CD4-positive, alpha-beta T cell treated with Interleukin-15 for 1 hour (primary cell): ENCODE measurements around the gene TDRD9.
"Not testable (repeated sequence)": the region's sequence is repeated elsewhere in the genome, so short reads cannot be mapped to it uniquely, and the experiment has no call there.

Experiments used
- DNase-seq: peaks from one replicate; pipeline ENCODE4 v3.0.0-alpha.2; 2020

Gene TDRD9

DNA sequence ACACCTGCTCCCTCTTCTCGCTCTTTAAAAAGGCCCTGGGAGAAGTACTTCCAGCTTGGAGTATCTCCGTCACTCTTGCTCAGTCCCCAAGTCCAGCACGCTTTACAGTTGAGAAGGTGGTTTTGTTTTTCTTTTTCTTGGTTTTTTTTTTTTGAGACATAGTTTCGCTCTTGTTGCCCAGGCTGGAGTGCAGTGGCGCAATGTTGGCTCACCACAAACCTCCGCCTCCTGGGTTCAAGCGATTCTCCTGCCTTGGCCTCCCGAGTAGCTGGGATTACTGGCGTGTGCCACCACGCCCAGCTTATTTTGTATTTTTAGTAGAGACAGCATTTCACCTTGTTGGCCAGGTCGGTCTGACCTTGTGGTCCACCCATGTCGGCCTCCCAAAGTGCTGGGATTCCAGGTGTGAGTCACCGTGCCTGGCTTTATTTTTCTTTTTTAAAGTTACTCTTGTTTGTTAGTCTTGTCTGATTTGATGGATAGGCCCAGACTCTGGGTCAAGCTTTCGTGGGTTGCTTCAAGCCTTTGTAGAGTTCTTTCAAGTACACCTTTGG is 1.9 kb downstream of the TDRD9 start:
- no peak for DNase-seq

DNA sequence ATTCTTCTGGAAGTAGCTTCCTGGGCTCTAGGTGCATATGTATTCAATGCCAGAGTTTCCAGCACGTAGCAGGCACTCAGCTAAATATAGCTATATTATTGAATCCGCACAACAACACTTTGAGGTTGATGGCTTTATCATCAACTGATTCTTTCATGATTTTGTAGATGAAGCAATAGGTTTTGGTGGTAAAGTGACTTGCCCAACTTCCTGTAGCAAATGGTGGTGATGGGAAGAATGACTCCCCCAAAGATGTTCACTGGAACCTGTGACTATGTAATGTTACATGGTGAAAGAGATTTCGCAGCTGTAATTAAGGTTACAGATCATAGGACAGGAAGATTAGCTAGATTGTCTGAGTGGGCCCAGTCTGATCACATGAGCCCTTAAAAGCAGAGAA is 3.2 kb downstream of the TDRD9 start:
- no peak for DNase-seq

DNA sequence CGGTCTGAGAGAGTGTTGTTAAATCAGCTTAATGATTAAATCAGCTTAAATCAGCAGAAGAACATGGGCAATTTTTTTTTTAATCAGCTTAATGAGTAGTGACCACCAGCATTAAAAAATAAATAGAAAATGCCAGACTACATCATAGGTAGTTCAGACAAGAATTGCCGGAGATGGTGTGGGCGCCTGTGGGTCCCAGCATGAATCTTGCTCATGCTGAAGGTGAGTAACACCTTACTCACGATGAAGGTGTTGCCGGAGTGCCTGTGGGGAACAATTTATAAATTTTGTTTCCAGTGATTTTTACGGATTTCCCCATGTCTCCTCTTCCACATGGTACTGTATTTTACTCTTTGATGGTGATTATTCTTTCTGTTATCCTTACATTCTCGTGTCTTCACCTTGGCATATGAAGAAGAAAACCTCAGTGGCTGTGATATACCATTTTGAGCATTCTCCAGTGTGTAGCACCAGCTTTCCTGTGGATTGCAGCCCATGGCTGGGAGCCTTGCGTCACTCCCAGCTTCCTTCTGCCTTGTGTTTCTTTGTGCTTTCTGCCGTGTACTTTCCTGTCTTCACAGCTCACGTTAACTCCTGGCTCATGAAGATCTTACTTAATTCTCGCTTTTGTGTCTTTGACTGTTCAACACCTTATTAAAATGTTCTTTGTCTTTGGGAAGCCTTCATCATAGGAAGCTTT is 4.7 kb downstream of the TDRD9 start:
- DNase-seq = no peak

GRCh38 chr14:103935102-103935501 is 6.8 kb downstream of the TDRD9 start:
- no peak for DNase-seq

GRCh38 chr14:103941462-103941861 is 13.2 kb downstream of the TDRD9 start:
- no peak for DNase-seq

GRCh38 chr14:103941973-103942736 is 13.9 kb downstream of the TDRD9 start, which contains the start of gene RD3L:
Gene RD3L (minus strand): TSS chr14:103942529. CDS start chr14:103941695, 834 bp downstream.
- DNase-seq = no peak

DNA sequence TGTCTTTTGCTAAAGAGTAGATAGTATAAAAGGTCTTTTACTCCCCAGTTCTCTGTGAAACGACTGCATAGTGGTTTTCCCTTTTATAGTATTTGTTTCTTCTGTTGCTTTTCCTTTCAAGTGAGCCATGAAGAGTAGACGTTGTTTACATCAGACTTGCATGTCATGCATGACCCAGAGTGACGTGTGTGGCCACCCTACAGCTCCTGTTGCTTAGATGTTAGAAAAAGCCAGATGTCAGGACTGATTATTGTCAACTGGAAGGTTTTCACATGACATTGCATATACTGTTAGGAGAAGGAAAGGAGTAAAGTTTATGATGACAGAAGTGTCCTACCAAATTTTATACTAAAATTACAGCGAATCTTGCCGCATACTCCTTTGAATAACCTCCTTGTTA is 15.4 kb downstream of the TDRD9 start:
- DNase-seq = no peak

DNA sequence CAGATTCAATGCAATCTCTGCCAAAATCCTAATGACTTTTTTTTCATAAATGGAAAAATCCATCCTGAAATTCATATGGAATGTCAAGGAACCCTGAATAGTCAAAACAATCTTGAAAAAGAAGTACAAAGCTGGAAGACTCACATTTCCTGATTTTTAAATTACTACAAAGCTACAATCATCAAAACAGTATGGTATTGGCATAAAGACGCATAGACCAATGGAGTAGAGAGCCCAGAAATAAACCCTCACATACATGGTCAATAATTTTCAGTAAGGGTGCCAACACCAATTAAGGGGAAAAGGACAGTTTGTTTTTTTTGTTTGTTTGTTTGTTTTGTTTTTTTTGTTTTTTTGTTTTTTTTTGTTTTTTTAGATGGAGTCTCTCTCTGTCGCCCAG is 18.7 kb downstream of the TDRD9 start:
- no peak for DNase-seq

- no peak for DNase-seq
These were observed 20.2 kb downstream of the TDRD9 start for GRCh38 chr14:103948442-103948841.

GRCh38 chr14:103949131-103949790 is 21.0 kb downstream of the TDRD9 start:
- DNase-seq = no peak

GRCh38 chr14:103960457-103961055 is 32.3 kb downstream of the TDRD9 start:
- no peak for DNase-seq

GRCh38 chr14:103961928-103962578 is 33.8 kb downstream of the TDRD9 start:
- no peak for DNase-seq

DNA sequence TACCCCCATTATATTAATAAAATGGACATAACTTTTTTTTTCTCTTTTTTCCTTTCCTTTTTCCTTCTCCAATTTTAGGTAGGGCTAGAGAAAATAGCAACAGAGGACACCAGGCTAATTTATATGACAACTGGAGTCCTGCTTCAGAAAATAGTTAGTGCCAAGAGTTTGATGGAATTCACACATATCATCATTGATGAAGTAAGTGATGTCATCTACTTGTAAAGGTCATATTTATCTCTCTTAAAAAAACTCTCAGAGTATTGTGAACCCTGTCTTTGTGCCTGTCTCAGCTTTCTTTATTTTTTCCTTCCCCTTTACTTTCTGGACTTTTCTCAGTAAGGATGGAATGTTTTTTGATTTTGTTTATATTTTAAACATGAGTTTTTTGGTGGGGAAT is 38.4 kb downstream of the TDRD9 start:
- DNase-seq = no peak

- DNase-seq = no peak
These were observed 41.7 kb downstream of the TDRD9 start for GRCh38 chr14:103969961-103970360.

DNA sequence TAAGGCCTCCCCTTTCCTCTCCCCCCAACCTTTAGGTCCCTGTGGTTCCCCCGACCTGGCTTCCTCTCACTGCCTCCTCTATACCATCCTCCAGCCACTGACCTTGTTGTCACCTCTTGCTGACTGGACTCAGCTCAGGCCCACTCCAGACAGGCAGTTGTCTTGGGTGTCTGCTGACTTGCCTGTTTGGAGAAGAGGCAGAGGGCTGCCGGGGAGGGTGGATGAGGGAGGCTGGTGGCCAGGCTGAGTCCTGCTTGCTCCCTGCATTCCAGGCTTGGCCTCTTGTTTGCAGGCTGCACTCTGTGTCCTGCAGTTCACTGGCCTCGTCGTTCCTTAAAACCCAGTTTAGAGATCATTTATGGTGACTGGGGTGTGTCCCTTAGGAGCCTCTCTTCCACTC is 45.1 kb downstream of the TDRD9 start:
- no peak for DNase-seq

GRCh38 chr14:103974575-103974974 is 46.3 kb downstream of the TDRD9 start:
- no peak for DNase-seq

- not testable (repeated sequence) for DNase-seq
These were observed 52.5 kb downstream of the TDRD9 start for GRCh38 chr14:103980623-103981238.

DNA sequence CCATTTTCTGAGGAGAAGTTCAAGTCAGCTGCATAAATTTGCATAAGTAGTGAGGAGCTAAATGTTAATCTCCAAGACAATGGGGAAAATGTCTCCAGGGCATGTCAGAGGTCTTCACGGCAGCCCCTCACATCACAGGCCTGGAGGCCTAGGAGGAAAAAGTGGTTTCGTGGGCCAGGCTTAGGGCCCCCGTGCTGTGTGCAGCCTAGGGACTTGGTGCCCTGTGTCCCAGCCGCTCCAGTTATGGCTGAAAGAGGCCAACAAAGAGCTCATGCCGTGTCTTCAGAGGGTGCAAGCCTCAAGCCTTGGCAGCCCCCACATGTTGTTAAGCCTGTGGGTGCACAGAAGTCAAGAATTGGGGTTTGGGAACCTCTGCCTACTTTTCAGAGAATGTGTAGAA is 55.9 kb downstream of the TDRD9 start:
- no peak for DNase-seq

GRCh38 chr14:103989034-103989433 is 60.8 kb downstream of the TDRD9 start:
- no peak for DNase-seq

GRCh38 chr14:103989964-103990363 is 61.7 kb downstream of the TDRD9 start:
- no peak for DNase-seq

GRCh38 chr14:103994535-103995184 is 66.4 kb downstream of the TDRD9 start:
- no peak for DNase-seq

- DNase-seq = no peak
These were observed 67.6 kb downstream of the TDRD9 start for GRCh38 chr14:103995876-103996275.
